ENCODE results near the gene MNAT1. TPM values are rescaled to one million over a fixed set of nuclear protein-coding genes. Genes with fewer than 3 reads are reported as not detected.

Gene MNAT1
- total and polyA plus RNA-seq, 8 donors = 21.6 to 39.0 (median 34.8) TPM

- TF ChIP-seq CTCF (IDR thresholded peaks at IDR 0.05) = no peak
- no peak for DNase-seq
- intact Hi-C loops (cut with DNase I) = no loop called here
- Histone ChIP-seq H3K9me3 (no peaks in the 10 kb centered on the region), H3K27me3 (peaks cover 0 to 16% of the 10 kb centered on the region in 2 donors), H3K36me3 (no peaks in the 10 kb centered on the region), H3K27ac (no peak overlapping the region), H3K4me3 (peak overlapping the region; percentile 61), H3K4me1 (peaks cover 0 to 19% of the 10 kb centered on the region in 2 donors)
- peak; percentile 23 for ATAC-seq
Measured at GRCh38 chr14:60735416-60735815, 855 bp downstream of the MNAT1 start.

GRCh38 chr14:60736494-60736893, 1.9 kb downstream of the MNAT1 start:
- Histone ChIP-seq H3K4me1 (peaks cover 0 to 19% of the 10 kb centered on the region in 2 donors), H3K9me3 (no peaks in the 10 kb centered on the region), H3K27me3 (peaks cover 0 to 16% of the 10 kb centered on the region in 2 donors), H3K36me3 (no peaks in the 10 kb centered on the region), H3K27ac (no peak overlapping the region), H3K4me3 (no peak overlapping the region)
- DNase-seq (no peak), ATAC-seq (peak; percentile 28)
- no peak for TF ChIP-seq CTCF (IDR thresholded peaks at IDR 0.05)
- intact Hi-C loops (cut with DNase I) = no loop called here

GRCh38 chr14:60738843-60739508, 4.4 kb downstream of the MNAT1 start:
- ATAC-seq (no peak), DNase-seq (no peak)
- H3K36me3 ChIP-seq = no peaks in the 10 kb centered on the region
- no peak overlapping the region for H3K27ac ChIP-seq
- no peak overlapping the region for H3K4me3 ChIP-seq
- peaks cover 0 to 11% of the 10 kb centered on the region in 2 donors for H3K9me3 ChIP-seq
- intact Hi-C loops (cut with DNase I) = no loop called here
- peaks cover 0 to 19% of the 10 kb centered on the region in 2 donors for H3K4me1 ChIP-seq
- no peaks in the 10 kb centered on the region for H3K27me3 ChIP-seq
- TF ChIP-seq CTCF (IDR thresholded peaks at IDR 0.05) = no peak

GRCh38 chr14:60744566-60744965, 10.0 kb downstream of the MNAT1 start:
- Histone ChIP-seq H3K27me3 (no peaks in the 10 kb centered on the region), H3K4me1 (no peaks in the 10 kb centered on the region), H3K9me3 (peaks cover 0 to 15% of the 10 kb centered on the region in 2 donors), H3K27ac (no peak overlapping the region), H3K36me3 (no peaks in the 10 kb centered on the region), H3K4me3 (no peak overlapping the region)
- TF ChIP-seq CTCF (IDR thresholded peaks at IDR 0.05) = no peak
- DNase-seq (no peak), ATAC-seq (no peak)
- intact Hi-C loops (cut with DNase I) = no loop called here

GRCh38 chr14:60753264-60754119, 18.9 kb downstream of the MNAT1 start:
- peak; percentile 58 for ATAC-seq

More at GRCh38 chr14:60753264-60754119, 18.9 kb downstream of the MNAT1 start:
- H3K4me1 ChIP-seq = peaks cover 0 to 14% of the 10 kb centered on the region in 2 donors
- TF ChIP-seq CTCF (IDR thresholded peaks at IDR 0.05) = no peak
- no peaks in the 10 kb centered on the region for H3K9me3 ChIP-seq
- no peaks in the 10 kb centered on the region for H3K36me3 ChIP-seq
- no peak overlapping the region for H3K4me3 ChIP-seq
- no peak overlapping the region for H3K27ac ChIP-seq
- DNase-seq = no peak
- H3K27me3 ChIP-seq = no peaks in the 10 kb centered on the region
- intact Hi-C loops (cut with DNase I) = no loop called here
